ENCODE results near the gene MKX. TPM values are rescaled to one million over a fixed set of nuclear protein-coding genes. Genes with fewer than 3 reads are reported as not detected.

Gene MKX
- total and polyA plus RNA-seq, 9 of the 15 experiments (the other 6 are each of a cell fraction or from before 2014, with no cell fraction given) = 0.07 TPM; not detected in 7

DNA sequence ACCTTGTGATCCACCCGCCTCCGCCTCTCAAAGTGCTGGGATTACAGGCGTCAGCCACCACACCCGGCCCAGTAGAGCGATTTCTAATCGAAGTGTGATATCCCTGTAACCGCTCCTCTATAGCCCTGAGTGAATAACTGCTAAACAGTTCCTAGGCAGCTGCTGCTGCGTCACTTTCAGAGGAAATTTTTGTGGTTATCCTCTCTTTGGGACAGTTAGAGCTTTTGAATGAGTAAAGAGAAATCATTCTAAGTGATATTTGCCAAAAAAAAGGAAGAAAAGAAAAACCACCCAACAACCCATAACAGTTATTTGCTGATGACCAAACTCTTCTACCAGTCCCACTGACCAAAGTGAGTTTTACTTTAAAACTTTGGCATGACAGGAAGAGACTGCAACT is 59.9 kb downstream of the MKX start:
- no TSS peak for BruUV-seq (replicated peaks)
- Histone ChIP-seq H3K27ac (ENCODE audit: extremely low read depth, low read depth, low read length) (no peak overlapping the region), H3K9me3 (replicated peaks; ENCODE audit: control insufficient read depth, insufficient read depth, low read depth, low read length) (no peaks in the 10 kb centered on the region), H3K9ac (ENCODE audit: insufficient read depth in 1 of 2, low read depth in 2 of 2, low read length in 2 of 2) (no peak overlapping the region), H2AFZ (ENCODE audit: low read depth, low read length) (no peak overlapping the region), H4K20me1 (replicated peaks; ENCODE audit: control insufficient read depth, insufficient read depth, low read length) (no peaks in the 10 kb centered on the region), H3K36me3 (ENCODE audit: control insufficient read depth, insufficient read depth, low read length) (no peaks in the 10 kb centered on the region), H3K9me1 (ENCODE audit: control insufficient read depth, insufficient read depth, low read length) (no peaks in the 10 kb centered on the region), H3K4me2 (ENCODE audit: insufficient read depth, low read length) (no peak overlapping the region), H3K27me3 (ENCODE audit: control insufficient read depth in 2 of 2, insufficient read depth in 2 of 2, low read length in 2 of 2) (peaks cover 3 to 5% of the 10 kb centered on the region in 2 experiments; a peak in 3 of 5 replicates), H3K4me3 (no peak overlapping the region), H3K4me1 (replicated peaks in 1 of 2; ENCODE audit: control insufficient read depth in 2 of 2, insufficient read depth in 2 of 2, low read length in 2 of 2) (no peaks in the 10 kb centered on the region), H3K79me2 (ENCODE audit: control insufficient read depth, insufficient read depth, low read length) (no peaks in the 10 kb centered on the region)
- TF ChIP-seq TRIM28 (IDR thresholded peaks at IDR 0.05) (no peak), DNMT1 (IDR thresholded peaks at IDR 0.05) (no peak), SNIP1 (IDR thresholded peaks at IDR 0.05; ENCODE audit: low read depth) (no peak)
- TF ChIP-seq, protein P1, sequence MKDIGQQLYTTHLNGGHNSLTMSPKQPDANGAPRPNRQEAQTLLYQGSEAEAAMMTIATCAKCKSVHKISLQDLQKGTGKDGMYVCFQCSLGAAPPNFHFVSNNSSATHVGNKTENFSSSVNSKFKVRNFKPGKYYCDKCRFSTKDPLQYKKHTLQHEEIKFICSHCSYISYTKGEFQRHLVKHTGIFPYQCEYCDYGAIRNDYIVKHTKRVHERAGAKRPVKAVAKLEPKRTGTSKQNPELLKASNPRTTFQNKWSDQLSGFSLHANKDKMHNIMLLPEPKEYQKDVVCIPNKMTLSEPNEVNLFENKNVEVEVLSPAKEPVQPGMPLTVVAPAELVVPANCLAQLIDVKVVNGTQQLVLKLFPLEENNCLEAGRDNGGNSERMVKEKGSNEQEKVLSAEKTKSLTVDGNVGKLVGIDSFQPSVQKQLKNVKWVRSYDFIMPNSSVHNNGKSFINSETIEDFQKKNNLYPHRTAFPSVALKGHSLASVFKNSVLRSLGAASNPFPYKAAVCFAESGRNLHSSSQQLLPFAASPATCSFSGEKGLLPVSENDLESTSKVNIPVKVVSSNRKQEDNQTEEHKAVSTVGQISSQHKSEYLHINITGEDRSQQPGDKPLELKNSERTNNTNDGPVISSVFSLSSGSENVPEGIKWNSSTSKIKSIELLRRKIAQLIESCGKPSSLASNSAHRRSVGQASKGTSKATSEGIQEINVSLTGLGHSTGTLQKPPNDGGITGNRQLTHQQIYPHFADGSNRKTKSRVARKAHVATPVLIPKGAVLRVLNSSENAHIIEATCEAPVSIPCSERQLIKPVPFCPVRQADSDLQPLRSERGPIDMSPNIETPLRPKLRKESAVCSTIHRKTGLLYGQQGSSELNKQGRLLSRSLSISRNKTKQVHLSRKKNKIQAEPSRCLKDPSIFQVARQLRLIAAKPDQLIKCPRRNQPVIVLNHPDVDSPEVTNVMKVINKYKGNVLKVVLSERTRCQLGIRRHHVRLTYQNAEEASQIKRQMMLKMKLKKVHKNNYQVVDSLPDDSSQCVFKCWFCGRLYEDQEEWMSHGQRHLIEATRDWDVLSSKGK (CRISPR knock-in tag; IDR thresholded peaks at IDR 0.05) = no peak
- TF ChIP-seq, protein P2, sequence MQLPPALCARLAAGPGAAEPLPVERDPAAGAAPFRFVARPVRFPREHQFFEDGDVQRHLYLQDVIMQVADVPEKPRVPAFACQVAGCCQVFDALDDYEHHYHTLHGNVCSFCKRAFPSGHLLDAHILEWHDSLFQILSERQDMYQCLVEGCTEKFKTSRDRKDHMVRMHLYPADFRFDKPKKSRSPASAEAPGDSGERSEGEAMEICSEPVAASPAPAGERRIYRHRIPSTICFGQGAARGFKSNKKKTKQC (CRISPR knock-in tag; IDR thresholded peaks at IDR 0.05) = no peak
- 1% methylated on average over 8 of the region's 8 CpGs for WGBS (ENCODE audit: insufficient coverage, low coverage, missing lambda C conversion rate)
- CTCF ChIA-PET (ENCODE audit: low intra/inter-chr PET ratio) = no interaction called here
- FAIRE-seq (no peak), DNase-seq (ENCODE audit: extremely low read depth in 1 of 4, low spot score in 3 of 4) (no peak), ATAC-seq (no peak)
- POLR2A ChIA-PET = no interaction called here
- in situ Hi-C loops (cut with MboI) = no loop called here
- intact Hi-C loops (cut with micrococcal nuclease) = no loop called here
